ENCODE data around the gene FSD2. TPM values are rescaled to one million over a fixed set of nuclear protein-coding genes. Genes with fewer than 3 reads are reported as not detected.

Gene FSD2
- total RNA-seq, 1 donor from 2014 or later = not detected

DNA sequence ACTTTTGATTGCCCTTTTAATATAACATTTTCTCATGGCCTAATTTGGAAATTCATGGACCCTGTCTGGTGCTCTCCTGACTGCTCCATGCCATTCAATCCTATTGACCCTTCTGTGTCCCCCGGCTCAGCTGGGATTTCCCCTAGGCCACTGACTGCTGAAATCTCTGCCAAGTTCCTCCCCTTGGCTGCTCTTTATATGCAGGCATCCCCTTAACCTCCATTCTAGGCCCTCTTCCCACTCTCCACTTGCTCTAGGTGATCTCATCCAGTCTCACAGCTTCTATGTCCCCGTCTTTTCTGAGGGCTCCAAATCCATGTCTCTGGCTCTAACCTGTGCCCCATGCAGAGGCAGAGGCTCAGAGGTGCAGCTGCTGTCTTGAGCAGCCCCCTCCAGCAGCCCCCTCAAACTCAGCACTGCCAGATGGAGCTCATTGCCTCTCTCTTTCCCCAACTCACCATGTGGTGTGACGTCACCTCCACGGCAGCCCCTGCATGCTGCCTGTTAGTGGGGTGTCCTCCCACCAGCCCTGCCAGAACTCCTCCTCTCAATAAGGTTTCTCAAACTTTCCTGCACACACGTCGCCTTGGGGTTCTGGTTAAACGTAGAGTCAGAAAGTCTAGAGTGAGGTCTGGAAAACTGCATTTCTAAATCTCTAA lies 6.6 kb downstream of the FSD2 start:
- no peak overlapping the region for H3K4me3 Mint-ChIP-seq (ENCODE audit: low read depth)

DNA sequence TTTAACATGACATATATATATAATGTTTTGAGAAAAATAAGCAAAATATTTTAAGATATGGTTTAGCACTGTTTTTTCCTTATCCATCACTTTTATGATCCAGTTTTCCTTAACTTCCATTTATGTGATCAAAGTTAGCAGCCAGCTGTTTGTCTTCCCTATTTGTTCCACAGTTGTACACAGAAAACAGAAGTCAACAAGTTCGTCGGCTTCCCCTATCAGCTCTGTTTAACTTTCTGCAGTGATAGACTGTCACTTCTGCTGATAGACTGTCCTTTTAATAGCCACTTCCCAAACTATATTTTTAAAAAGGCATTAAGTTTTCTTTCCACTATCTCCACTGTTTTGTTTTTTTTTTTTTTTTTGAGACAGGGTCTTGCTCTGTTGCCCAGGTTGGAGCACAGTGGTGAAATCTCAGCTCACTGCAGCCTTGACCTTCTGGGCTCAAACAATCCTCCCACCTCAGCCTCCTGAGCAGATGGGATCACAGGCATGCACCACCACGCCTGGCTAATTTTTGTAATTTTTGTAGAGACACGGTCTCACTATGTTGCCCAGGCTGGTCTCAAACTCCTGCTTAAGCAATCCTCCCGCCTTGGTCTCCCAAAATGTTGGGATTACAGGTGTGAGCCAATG lies 7.2 kb downstream of the FSD2 start:
- Mint-ChIP-seq H3K27ac (no peak overlapping the region), H3K27me3 (peaks cover 43% of the 10 kb centered on the region), H3K9me3 (ENCODE audit: low read depth) (peaks cover 8% of the 10 kb centered on the region), H3K4me3 (ENCODE audit: low read depth) (no peak overlapping the region), H3K36me3 (ENCODE audit: insufficient read depth) (no peaks in the 10 kb centered on the region), H3K4me1 (ENCODE audit: low read depth) (no peaks in the 10 kb centered on the region)
- TF ChIP-seq CTCF (IDR thresholded peaks at IDR 0.05; ENCODE audit: unreplicated experiment) = no peak
- no peak for DNase-seq (ENCODE audit: low spot score, unreplicated experiment)

More for the DNA sequence above, 6.6 kb downstream of the FSD2 start:
- DNase-seq (ENCODE audit: low spot score, unreplicated experiment) = no peak
- Mint-ChIP-seq H3K9me3 (ENCODE audit: low read depth) (peaks cover 1% of the 10 kb centered on the region), H3K4me1 (ENCODE audit: low read depth) (no peaks in the 10 kb centered on the region), H3K36me3 (ENCODE audit: insufficient read depth) (no peaks in the 10 kb centered on the region), H3K27ac (no peak overlapping the region), H3K27me3 (peaks cover 48% of the 10 kb centered on the region)
- TF ChIP-seq CTCF (IDR thresholded peaks at IDR 0.05; ENCODE audit: unreplicated experiment) = no peak

DNA sequence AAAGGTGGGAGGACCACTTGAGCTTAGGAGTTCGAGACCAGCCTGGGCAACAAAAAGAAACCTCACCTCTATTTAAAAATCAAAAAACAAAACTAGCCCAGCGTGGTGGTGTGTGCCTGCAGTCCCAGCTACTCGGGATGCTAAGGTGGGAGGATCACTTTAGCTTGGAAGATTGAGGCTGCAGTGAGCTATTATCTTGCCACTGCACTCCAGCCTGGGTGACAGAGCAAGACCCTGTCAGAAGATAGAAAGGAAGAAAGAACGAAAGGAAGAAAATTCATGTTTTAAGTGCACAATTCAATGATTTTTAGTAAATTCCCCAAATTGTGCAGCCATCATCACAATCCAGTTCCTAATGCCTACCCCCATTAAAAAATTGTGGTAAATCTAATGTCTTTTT lies 7.8 kb downstream of the FSD2 start:
- Mint-ChIP-seq H3K36me3 (ENCODE audit: insufficient read depth) (peaks cover 1% of the 10 kb centered on the region), H3K9me3 (ENCODE audit: low read depth) (peaks cover 11% of the 10 kb centered on the region), H3K4me3 (ENCODE audit: low read depth) (no peak overlapping the region), H3K4me1 (ENCODE audit: low read depth) (no peaks in the 10 kb centered on the region), H3K27ac (no peak overlapping the region), H3K27me3 (peaks cover 38% of the 10 kb centered on the region)
- no peak for TF ChIP-seq CTCF (IDR thresholded peaks at IDR 0.05; ENCODE audit: unreplicated experiment)
- DNase-seq (ENCODE audit: low spot score, unreplicated experiment) = no peak

DNA sequence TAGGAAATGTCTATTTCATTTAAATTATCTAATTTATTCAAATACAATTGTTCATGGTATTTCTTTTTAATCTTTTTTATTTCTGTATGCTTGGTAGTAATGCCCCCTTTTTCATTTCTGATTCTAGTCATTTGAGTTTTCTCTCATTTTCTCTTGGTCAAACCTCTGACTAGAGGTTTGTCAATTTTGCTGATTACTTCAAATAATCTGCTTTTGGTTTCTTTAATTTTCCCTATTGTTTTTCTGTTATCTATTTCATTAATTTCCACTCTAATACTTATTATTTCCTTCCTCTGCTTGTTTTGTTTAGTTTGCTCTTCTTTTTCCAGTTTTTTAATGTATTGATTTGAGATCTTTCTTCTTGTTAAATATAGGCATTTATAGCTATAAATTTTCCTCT lies 12.1 kb downstream of the FSD2 start:
- peaks cover 6% of the 10 kb centered on the region for H3K27me3 Mint-ChIP-seq
- no peak for DNase-seq (ENCODE audit: low spot score, unreplicated experiment)
- no peak overlapping the region for H3K4me3 Mint-ChIP-seq (ENCODE audit: low read depth)
- TF ChIP-seq CTCF (IDR thresholded peaks at IDR 0.05; ENCODE audit: unreplicated experiment) = no peak
- H3K36me3 Mint-ChIP-seq (ENCODE audit: insufficient read depth) = peaks cover 1% of the 10 kb centered on the region
- H3K4me1 Mint-ChIP-seq (ENCODE audit: low read depth) = no peaks in the 10 kb centered on the region
- H3K27ac Mint-ChIP-seq = no peak overlapping the region
- peaks cover 15% of the 10 kb centered on the region for H3K9me3 Mint-ChIP-seq (ENCODE audit: low read depth)

DNA sequence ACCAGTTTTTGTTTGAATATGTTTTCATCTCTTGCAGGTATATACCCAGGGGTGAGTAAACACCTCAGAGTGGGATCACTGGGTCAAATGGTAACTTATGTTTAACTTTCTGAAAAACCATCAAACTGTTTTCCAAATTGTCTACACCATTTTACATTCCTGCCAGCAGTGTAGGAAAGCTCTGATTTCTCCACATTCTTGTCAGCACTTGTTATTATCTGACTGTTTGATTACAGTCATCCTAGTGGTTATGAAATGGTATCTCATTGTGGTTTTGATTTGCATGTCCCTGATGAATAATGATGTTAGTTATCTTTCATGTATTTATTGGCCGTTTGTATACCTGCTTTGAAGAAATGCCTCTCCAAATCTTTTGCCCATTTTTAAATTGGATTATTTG lies 13.8 kb downstream of the FSD2 start:
- Mint-ChIP-seq H3K27me3 (peaks cover under 1% of the 10 kb centered on the region), H3K4me1 (ENCODE audit: low read depth) (no peaks in the 10 kb centered on the region), H3K9me3 (ENCODE audit: low read depth) (peaks cover 15% of the 10 kb centered on the region), H3K27ac (no peak overlapping the region), H3K36me3 (ENCODE audit: insufficient read depth) (peaks cover 1% of the 10 kb centered on the region), H3K4me3 (ENCODE audit: low read depth) (no peak overlapping the region)
- no peak for TF ChIP-seq CTCF (IDR thresholded peaks at IDR 0.05; ENCODE audit: unreplicated experiment)
- DNase-seq (ENCODE audit: low spot score, unreplicated experiment) = no peak
